AG04450 (cell line): ENCODE measurements around the gene SEMA4D. TPM values are rescaled to one million over a fixed set of nuclear protein-coding genes. Genes with fewer than 3 reads are reported as not detected.

Experiments
- CTCF ChIA-PET: fragments of 300-600, 350-600 bp; formaldehyde crosslinking; extraction: SDS; loops from one replicate; lab custom pipeline; 2022; ENCODE audit warnings: antibody characterized with exemption, inconsistent platforms; lab: Charles Lee
- POLR2A ChIA-PET: fragments of 350-600 bp; formaldehyde crosslinking; extraction: SDS; loops from one replicate; lab custom pipeline; 2021; ENCODE audit warnings: antibody characterized with exemption, inconsistent platforms; lab: Yijun Ruan, JAX
- DNase-seq: peaks from one replicate; pipeline ENCODE4 v3.0.0-alpha.2; 2011; ENCODE audit warnings: low read depth, low spot score
- H3K27ac ChIP-seq: one replicate; pipeline ENCODE4 v1.5.1; 2012; ENCODE audit warnings: low read depth, low read length, control low read depth
- H3K27me3 ChIP-seq: one replicate; pipeline ENCODE4 v1.6.0; 2012; ENCODE audit warnings: low read length; ENCODE audit not compliant: control insufficient read depth, insufficient read depth
- H3K4me3 ChIP-seq: 2 replicates; pipeline ENCODE4 v1.5.1; 2011; ENCODE audit warnings: mild to moderate bottlenecking, low read depth, low read length, control low read depth
- H3K9me3 ChIP-seq: 2 replicates; pipeline ENCODE4 v1.5.1; 2012; ENCODE audit warnings: low read length; ENCODE audit not compliant: control insufficient read depth, insufficient read depth
- polyA plus RNA-seq: library from polyadenylated mRNA; depleted of rRNA; stranded (reverse); fragments of >200 nt; gene quantifications from 2 replicates; pipeline ENCODE4 v1.2.3, GENCODE V29; 2011
- TF ChIP-seq, protein P1 (sequence below): IDR thresholded peaks from 2 replicates; pipeline ENCODE4 v1.5.1; 2011; ENCODE audit warnings: low read depth, low read length, control low read depth, inconsistent platforms

The SEMA4D gene
- polyA plus RNA-seq, 1 experiment: 2.8 TPM

DNA sequence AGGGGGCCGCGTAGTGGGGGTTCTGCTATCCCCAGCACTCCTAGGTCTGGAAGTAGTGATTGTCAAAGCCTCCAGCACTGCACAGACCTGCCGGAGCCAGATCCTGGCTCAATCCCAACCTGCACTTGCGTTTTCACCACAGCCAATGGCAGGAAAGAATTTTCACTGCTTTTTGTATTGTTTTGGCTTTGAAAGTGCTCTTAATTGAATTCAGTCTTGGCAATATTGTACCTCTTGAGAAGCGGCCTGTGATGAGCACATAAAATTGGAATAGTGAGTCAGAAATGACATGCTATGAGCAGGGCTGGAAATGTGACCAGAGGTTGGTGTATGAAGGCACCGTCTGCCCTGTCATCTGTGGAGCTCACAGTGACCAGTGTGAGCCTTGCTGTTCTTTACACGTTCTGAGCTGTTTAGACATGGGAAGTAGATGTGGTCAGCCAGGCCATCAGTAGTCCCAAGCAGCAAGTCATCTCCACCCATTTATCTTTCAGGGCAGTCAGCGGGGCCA lies 138.1 kb downstream of the SEMA4D start:
- H3K27me3 ChIP-seq: no peaks in the 10 kb centered on the region
- H3K9me3 ChIP-seq: no peaks in the 10 kb centered on the region
- H3K4me3 ChIP-seq: no peak overlapping the region
- POLR2A ChIA-PET: no interaction called here
- H3K27ac ChIP-seq: no peak overlapping the region
- TF ChIP-seq, protein P1, sequence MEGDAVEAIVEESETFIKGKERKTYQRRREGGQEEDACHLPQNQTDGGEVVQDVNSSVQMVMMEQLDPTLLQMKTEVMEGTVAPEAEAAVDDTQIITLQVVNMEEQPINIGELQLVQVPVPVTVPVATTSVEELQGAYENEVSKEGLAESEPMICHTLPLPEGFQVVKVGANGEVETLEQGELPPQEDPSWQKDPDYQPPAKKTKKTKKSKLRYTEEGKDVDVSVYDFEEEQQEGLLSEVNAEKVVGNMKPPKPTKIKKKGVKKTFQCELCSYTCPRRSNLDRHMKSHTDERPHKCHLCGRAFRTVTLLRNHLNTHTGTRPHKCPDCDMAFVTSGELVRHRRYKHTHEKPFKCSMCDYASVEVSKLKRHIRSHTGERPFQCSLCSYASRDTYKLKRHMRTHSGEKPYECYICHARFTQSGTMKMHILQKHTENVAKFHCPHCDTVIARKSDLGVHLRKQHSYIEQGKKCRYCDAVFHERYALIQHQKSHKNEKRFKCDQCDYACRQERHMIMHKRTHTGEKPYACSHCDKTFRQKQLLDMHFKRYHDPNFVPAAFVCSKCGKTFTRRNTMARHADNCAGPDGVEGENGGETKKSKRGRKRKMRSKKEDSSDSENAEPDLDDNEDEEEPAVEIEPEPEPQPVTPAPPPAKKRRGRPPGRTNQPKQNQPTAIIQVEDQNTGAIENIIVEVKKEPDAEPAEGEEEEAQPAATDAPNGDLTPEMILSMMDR: no peak
- CTCF ChIA-PET: interaction anchor here (1.2 kb wide), 1 partner anchor 190 kb away, joined by 5 read pairs; no protein-coding TSS in a partner anchor
- DNase-seq: no peak

DNA sequence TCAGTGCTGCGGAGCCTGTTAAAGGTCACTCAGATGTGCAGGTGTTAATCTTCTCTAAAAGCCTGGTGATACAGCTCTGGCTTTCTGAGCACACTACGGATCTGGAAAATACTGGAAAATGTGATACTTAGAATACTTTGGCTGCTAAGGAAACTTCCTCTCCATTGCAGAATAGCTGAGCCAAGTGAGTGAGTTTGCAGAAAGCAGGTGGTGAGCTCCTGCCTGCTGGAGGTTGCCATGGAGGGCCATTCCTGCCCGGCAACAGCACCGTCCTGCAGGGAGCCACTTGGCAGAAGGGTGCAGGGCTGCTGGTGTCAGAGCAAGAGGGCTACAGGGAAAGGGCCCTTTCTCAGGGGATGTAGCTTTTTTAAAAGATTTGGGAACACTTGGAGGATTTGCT lies 138.9 kb downstream of the SEMA4D start:
- Histone ChIP-seq H3K9me3 (no peaks in the 10 kb centered on the region), H3K27me3 (no peaks in the 10 kb centered on the region), H3K27ac (no peak overlapping the region), H3K4me3 (no peak overlapping the region)
- ChIA-PET POLR2A (no interaction called here), CTCF (interaction anchor here (0.6 to 2.7 kb wide), 2 partner anchors 190 to 951 kb away, joined by 3 to 20 read pairs; no protein-coding TSS in a partner anchor)
- no peak for DNase-seq
- TF ChIP-seq, protein P1: no peak

DNA sequence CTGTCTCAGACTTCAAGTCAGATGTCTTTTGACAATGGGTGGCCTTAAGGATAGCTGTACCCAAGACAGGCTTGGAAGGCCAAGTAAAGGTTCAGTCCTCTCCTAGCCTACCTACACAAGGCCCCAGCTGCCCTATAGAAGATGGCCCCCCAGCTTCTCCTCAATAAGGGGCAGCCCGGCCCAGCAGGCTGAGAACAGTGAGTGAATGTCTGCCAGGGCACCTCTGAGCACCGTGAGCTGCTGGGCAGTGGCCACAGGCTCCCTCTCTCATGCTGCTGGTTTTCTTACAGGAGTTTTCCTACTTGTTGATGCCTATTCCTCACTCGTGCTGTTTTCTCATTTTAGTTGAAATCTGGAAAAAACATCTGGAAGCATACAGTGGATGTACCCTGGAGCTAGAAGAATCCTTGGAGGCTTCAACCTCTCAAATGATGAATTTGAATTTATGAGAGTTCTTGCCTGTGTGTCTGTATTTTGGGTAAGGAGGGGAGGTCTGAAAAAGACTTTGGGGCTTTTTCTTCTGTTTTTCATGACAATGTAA lies 139.5 kb downstream of the SEMA4D start:
- CTCF ChIA-PET: interaction anchor here (0.6 to 2.7 kb wide), 2 partner anchors 191 to 950 kb away, joined by 3 to 20 read pairs; no protein-coding TSS in a partner anchor

DNA sequence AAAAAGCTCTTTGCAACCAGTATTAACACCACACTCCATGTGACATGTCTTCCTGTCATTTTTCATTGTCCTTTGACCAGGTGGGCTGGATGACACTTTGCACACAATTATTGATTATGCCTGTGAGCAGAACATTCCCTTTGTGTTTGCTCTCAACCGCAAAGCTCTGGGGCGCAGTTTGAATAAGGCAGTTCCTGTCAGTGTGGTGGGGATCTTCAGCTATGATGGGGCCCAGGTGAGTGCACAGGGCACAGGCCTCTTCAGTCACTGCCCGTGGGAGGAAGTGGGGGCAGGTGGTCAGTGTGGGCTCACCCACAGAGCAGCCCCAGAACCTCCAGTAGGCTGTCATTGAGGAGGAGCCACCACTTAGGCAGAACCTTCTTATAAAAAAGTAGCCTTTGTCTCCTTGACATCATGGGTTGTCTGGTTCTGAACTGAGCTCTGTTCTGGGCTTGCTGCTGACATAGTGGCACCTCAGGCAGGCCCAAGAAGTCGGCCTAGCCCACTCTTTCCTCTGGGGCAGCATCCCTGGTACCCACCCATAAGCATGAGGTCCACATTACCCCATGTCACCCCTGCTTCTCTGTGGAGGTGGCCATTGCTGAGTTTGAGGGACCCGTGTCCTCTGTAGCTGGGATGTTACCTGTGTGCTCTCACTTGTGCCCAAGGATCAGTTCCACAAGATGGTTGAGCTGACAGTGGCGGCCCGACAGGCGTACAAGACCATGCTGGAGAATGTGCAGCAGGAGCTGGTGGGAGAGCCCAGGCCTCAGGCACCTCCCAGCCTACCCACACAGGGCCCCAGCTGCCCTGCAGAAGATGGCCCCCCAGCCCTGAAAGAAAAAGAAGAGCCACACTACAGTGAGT lies 140.3 kb downstream of the SEMA4D start:
- TF ChIP-seq, protein P1: no peak
- Histone ChIP-seq H3K27ac (no peak overlapping the region), H3K4me3 (no peak overlapping the region), H3K27me3 (no peaks in the 10 kb centered on the region), H3K9me3 (no peaks in the 10 kb centered on the region)
- DNase-seq: no peak
- ChIA-PET POLR2A (no interaction called here), CTCF (interaction anchor here (2.7 kb wide), 1 partner anchor 191 kb away, joined by 20 read pairs; no protein-coding TSS in a partner anchor)

More for the DNA sequence above, 139.5 kb downstream of the SEMA4D start:
- Histone ChIP-seq H3K27ac (no peak overlapping the region), H3K9me3 (no peaks in the 10 kb centered on the region), H3K27me3 (no peaks in the 10 kb centered on the region), H3K4me3 (no peak overlapping the region)
- no peak for DNase-seq
- POLR2A ChIA-PET: no interaction called here
- TF ChIP-seq, protein P1: no peak
